22Rv1 (cell line): ENCODE results near the gene ANKS1B.

Source experiments
- H3K27ac ChIP-seq: fragments of 450-650 bp; 2 replicates; pipeline ENCODE4 v1.5.1; 2017
- CTCF ChIP-seq: fragments of 450-650 bp; IDR thresholded peaks from 2 replicates; pipeline ENCODE4 v1.5.1; 2017; ENCODE audit warnings: mild to moderate bottlenecking
- ZFX ChIP-seq: fragments of 450-650 bp; IDR thresholded peaks from 2 replicates; pipeline ENCODE4 v1.6.1; 2017; ENCODE audit warnings: antibody characterized with exemption, borderline replicate concordance

The ANKS1B gene

GRCh38 chr12:99383258-99383657, 601.5 kb downstream of the ANKS1B start:
- H3K27ac ChIP-seq = no peak overlapping the region
- TF ChIP-seq ZFX (no peak), CTCF (no peak)

- TF ChIP-seq CTCF (no peak), ZFX (no peak)
- H3K27ac ChIP-seq = no peak overlapping the region
These were observed 602.7 kb downstream of the ANKS1B start for GRCh38 chr12:99381992-99382391.

- H3K27ac ChIP-seq = no peak overlapping the region
- TF ChIP-seq ZFX (no peak), CTCF (no peak)
These were observed 604.0 kb downstream of the ANKS1B start for GRCh38 chr12:99380701-99381100.

- no peak for TF ChIP-seq ZFX
- no peak for TF ChIP-seq CTCF
- H3K27ac ChIP-seq = no peak overlapping the region
These were observed 610.7 kb downstream of the ANKS1B start for GRCh38 chr12:99374023-99374422.

- no peak for TF ChIP-seq ZFX
- no peak for TF ChIP-seq CTCF
- H3K27ac ChIP-seq = no peak overlapping the region
These were observed 612.3 kb downstream of the ANKS1B start for GRCh38 chr12:99372257-99372920.

- no peak overlapping the region for H3K27ac ChIP-seq
- TF ChIP-seq CTCF (no peak), ZFX (no peak)
These were observed 614.2 kb downstream of the ANKS1B start for GRCh38 chr12:99370421-99371138.

GRCh38 chr12:99367181-99367580, 617.6 kb downstream of the ANKS1B start:
- H3K27ac ChIP-seq = no peak overlapping the region
- no peak for TF ChIP-seq ZFX
- no peak for TF ChIP-seq CTCF
